Uterus (tissue), 2 donors: ENCODE measurements around the gene ZFAND2B.

Source experiments
- POLR2A ChIP-seq, 2 donors: fragments of 450-650 bp; IDR thresholded peaks; one replicate each; pipeline ENCODE4 v1.6.1; 2016; ENCODE audit warnings: antibody characterized with exemption in 2 of 2, mild to moderate bottlenecking in 1 of 2, moderate library complexity in 1 of 2
- TF ChIP-seq, protein P1 (sequence below), 4 experiments: fragments of 200-600 bp in 2 of 4; fragments of 450-650 bp in 2 of 4; sonication (generic) in 2 of 4; IDR thresholded peaks; one replicate each; pipeline ENCODE4 v1.5.1; 2016 to 2019; ENCODE audit warnings: antibody characterized with exemption in 4 of 4, mild to moderate bottlenecking in 2 of 4, moderate library complexity in 1 of 4

- TF ChIP-seq POLR2A (IDR thresholded peaks at IDR 0.05) = no peak
- TF ChIP-seq, protein P1, sequence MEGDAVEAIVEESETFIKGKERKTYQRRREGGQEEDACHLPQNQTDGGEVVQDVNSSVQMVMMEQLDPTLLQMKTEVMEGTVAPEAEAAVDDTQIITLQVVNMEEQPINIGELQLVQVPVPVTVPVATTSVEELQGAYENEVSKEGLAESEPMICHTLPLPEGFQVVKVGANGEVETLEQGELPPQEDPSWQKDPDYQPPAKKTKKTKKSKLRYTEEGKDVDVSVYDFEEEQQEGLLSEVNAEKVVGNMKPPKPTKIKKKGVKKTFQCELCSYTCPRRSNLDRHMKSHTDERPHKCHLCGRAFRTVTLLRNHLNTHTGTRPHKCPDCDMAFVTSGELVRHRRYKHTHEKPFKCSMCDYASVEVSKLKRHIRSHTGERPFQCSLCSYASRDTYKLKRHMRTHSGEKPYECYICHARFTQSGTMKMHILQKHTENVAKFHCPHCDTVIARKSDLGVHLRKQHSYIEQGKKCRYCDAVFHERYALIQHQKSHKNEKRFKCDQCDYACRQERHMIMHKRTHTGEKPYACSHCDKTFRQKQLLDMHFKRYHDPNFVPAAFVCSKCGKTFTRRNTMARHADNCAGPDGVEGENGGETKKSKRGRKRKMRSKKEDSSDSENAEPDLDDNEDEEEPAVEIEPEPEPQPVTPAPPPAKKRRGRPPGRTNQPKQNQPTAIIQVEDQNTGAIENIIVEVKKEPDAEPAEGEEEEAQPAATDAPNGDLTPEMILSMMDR (IDR thresholded peaks at IDR 0.05) = no peak
Observed at GRCh38 chr2:219197388-219197787, 9.2 kb upstream of the ZFAND2B start.
